PC-3 (cell line): Measurements from ENCODE around the gene TMEM62.

Source experiments
- EZH2 ChIP-seq: fragments of 300-600 bp; sonication (generic); IDR thresholded peaks from one replicate; pipeline ENCODE4 v1.6.1; 2017; ENCODE audit warnings: antibody characterized with exemption, mild to moderate bottlenecking, low read length; ENCODE audit not compliant: unreplicated experiment
- EZH2phosphoT487 ChIP-seq: fragments of 300-600 bp; sonication (generic); IDR thresholded peaks from 2 replicates; pipeline ENCODE4 v1.6.1; 2018; ENCODE audit warnings: mild to moderate bottlenecking, antibody characterized with exemption, low read length, borderline replicate concordance
- TF ChIP-seq, protein P1 (sequence below): fragments of 300-600 bp; sonication (generic); conservative IDR thresholded peaks from 2 replicates; pipeline ENCODE4 v1.5.1; 2017; ENCODE audit warnings: antibody characterized with exemption, low read depth, mild to moderate bottlenecking, low read length

DNA sequence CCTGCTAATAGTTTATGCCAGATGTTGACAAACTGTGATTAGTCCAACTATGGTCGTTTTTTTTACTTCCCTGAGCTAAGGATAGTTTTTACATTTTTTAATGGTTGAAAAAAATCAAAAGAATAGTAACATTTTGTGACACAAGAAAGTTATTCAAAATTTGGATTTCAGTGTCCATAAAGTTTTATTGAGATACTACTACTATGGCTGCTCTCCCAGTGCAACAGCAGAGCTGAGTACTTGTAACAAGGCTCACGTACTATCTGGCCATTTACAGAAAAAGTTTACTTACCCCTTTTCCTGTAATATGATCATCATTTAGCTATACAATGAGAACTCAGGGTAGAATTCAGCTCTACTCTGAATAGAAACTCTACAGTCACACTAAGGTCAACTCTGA is 11.5 kb upstream of the TMEM62 start:
- TF ChIP-seq EZH2 (no peak), EZH2phosphoT487 (no peak)
- TF ChIP-seq, protein P1, sequence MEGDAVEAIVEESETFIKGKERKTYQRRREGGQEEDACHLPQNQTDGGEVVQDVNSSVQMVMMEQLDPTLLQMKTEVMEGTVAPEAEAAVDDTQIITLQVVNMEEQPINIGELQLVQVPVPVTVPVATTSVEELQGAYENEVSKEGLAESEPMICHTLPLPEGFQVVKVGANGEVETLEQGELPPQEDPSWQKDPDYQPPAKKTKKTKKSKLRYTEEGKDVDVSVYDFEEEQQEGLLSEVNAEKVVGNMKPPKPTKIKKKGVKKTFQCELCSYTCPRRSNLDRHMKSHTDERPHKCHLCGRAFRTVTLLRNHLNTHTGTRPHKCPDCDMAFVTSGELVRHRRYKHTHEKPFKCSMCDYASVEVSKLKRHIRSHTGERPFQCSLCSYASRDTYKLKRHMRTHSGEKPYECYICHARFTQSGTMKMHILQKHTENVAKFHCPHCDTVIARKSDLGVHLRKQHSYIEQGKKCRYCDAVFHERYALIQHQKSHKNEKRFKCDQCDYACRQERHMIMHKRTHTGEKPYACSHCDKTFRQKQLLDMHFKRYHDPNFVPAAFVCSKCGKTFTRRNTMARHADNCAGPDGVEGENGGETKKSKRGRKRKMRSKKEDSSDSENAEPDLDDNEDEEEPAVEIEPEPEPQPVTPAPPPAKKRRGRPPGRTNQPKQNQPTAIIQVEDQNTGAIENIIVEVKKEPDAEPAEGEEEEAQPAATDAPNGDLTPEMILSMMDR: no peak
